IMR-90 (cell line): ENCODE data around the gene MTOR. TPM values are rescaled to one million over a fixed set of nuclear protein-coding genes. Genes with fewer than 3 reads are reported as not detected.

Source experiments
- ATAC-seq: fragments of 200-7000 bp; cut with Tn5 transposase; 2 replicates; pipeline ENCODE4 v1.9.1; 2020; ENCODE audit warnings: low read depth, mild to moderate bottlenecking, moderate library complexity
- BruUV-seq: library from RNA; stranded (reverse); fragments of 400-500 nt; replicated peaks from 2 replicates; lab custom pipeline; 2021; lab: Mats Ljungman, UMichigan
- CTCF ChIA-PET: fragments of 300-600 bp; formaldehyde crosslinking; extraction: SDS; loops from one replicate; lab custom pipeline; 2021; ENCODE audit warnings: antibody characterized with exemption; lab: Yijun Ruan, JAX
- POLR2A ChIA-PET: fragments of 300-600 bp; sonication (Branson Sonifier 250); formaldehyde crosslinking; loops from one replicate; lab custom pipeline; 2022; ENCODE audit warnings: antibody characterized with exemption; ENCODE audit not compliant: unreplicated experiment; lab: Charles Lee
- DNase-seq: peaks from one replicate; pipeline ENCODE4 v3.0.0; 2013
- H2AFZ ChIP-seq: replicated peaks from 2 replicates; pipeline ENCODE3; 2013; ENCODE audit warnings: low read length, mild to moderate bottlenecking; ENCODE audit not compliant: poor library complexity
- H2AK5ac ChIP-seq: 2 replicates; pipeline ENCODE4 v1.6.1; 2013; ENCODE audit warnings: low read depth, low read length, inconsistent platforms
- H2AK9ac ChIP-seq: replicated peaks from 2 replicates; pipeline ENCODE3; 2013; ENCODE audit warnings: mild to moderate bottlenecking, low read depth, low read length, moderate library complexity; ENCODE audit not compliant: poor library complexity
- H2BK120ac ChIP-seq: 2 replicates; pipeline ENCODE4 v1.6.1; 2013; ENCODE audit warnings: low read depth, low read length, inconsistent platforms
- H2BK15ac ChIP-seq: 3 replicates; pipeline ENCODE4 v1.6.1; 2013; ENCODE audit warnings: low read depth, low read length, inconsistent platforms
- H2BK20ac ChIP-seq: 2 replicates; pipeline ENCODE4 v1.6.1; 2013; ENCODE audit warnings: low read depth, mild to moderate bottlenecking, inconsistent platforms, low read length, moderate library complexity
- H2BK5ac ChIP-seq: 2 replicates; pipeline ENCODE4 v1.6.1; 2013; ENCODE audit warnings: mild to moderate bottlenecking, low read depth, low read length, inconsistent platforms; ENCODE audit not compliant: poor library complexity, severe bottlenecking
- H3K14ac ChIP-seq: replicated peaks from 2 replicates; pipeline ENCODE4 v1.6.1; 2013; ENCODE audit warnings: low read depth, low read length, inconsistent platforms
- H3K18ac ChIP-seq: 2 replicates; pipeline ENCODE4 v1.6.1; 2013; ENCODE audit warnings: low read depth, low read length, control low read depth
- H3K23ac ChIP-seq: 2 replicates; pipeline ENCODE4 v1.6.1; 2013; ENCODE audit warnings: low read depth, low read length, inconsistent platforms
- H3K27ac ChIP-seq: 2 replicates; pipeline ENCODE4 v1.5.1; 2013; ENCODE audit warnings: mild to moderate bottlenecking, control low read depth, low read length; ENCODE audit not compliant: insufficient read depth
- H3K27me3 ChIP-seq: 2 replicates; pipeline ENCODE4 v1.6.1; 2013; ENCODE audit warnings: low read length; ENCODE audit not compliant: control insufficient read depth, insufficient read depth
- H3K36me3 ChIP-seq: 2 replicates; pipeline ENCODE4 v1.6.1; 2013; ENCODE audit warnings: low read length, mixed read lengths; ENCODE audit not compliant: control insufficient read depth, insufficient read depth
- H3K4ac ChIP-seq: 2 replicates; pipeline ENCODE4 v1.6.1; 2013; ENCODE audit warnings: low read depth, low read length, inconsistent platforms
- H3K4me1 ChIP-seq: 2 replicates; pipeline ENCODE4 v1.6.1; 2013; ENCODE audit warnings: low read length, mixed read lengths; ENCODE audit not compliant: control insufficient read depth, insufficient read depth
- H3K4me2 ChIP-seq: 2 replicates; pipeline ENCODE4 v1.6.1; 2013; ENCODE audit warnings: low read depth, mild to moderate bottlenecking, control low read depth, low read length, moderate library complexity
- H3K4me3 ChIP-seq: 2 replicates; pipeline ENCODE4 v1.5.1; 2013; ENCODE audit warnings: low read depth, mild to moderate bottlenecking, control low read depth, low read length, moderate library complexity; ENCODE audit not compliant: insufficient read depth
- H3K56ac ChIP-seq: 2 replicates; pipeline ENCODE4 v1.6.1; 2013; ENCODE audit warnings: low read length, inconsistent platforms; ENCODE audit not compliant: insufficient read depth; ENCODE audit errors: extremely low read depth
- H3K79me1 ChIP-seq, 2 experiments: 2 replicates each; pipeline ENCODE4 v1.6.1; 2013; ENCODE audit warnings: low read length in 2 of 2, inconsistent platforms in 1 of 2, low read depth in 1 of 2
- H3K9ac ChIP-seq: 2 replicates; pipeline ENCODE4 v1.6.1; 2013; ENCODE audit warnings: low read depth, low read length, control low read depth
- H3K9me1 ChIP-seq: 2 replicates; pipeline ENCODE4 v1.6.1; 2013; ENCODE audit warnings: low read length, inconsistent platforms; ENCODE audit not compliant: insufficient read depth
- H3K9me3 ChIP-seq: 2 replicates; pipeline ENCODE4 v1.6.1; 2013; ENCODE audit warnings: low read length; ENCODE audit not compliant: control insufficient read depth, insufficient read depth
- H4K20me1 ChIP-seq: 2 replicates; pipeline ENCODE4 v1.6.1; 2013; ENCODE audit warnings: low read length, inconsistent platforms; ENCODE audit not compliant: insufficient read depth
- H4K5ac ChIP-seq: 2 replicates; pipeline ENCODE4 v1.6.1; 2013; ENCODE audit warnings: mild to moderate bottlenecking, low read depth, low read length, control low read depth
- H4K8ac ChIP-seq, 2 experiments: 2 replicates each; pipeline ENCODE4 v1.6.1; 2013; ENCODE audit warnings: low read depth in 2 of 2, low read length in 2 of 2, control low read depth in 1 of 2, inconsistent platforms in 1 of 2
- H4K91ac ChIP-seq: 2 replicates; pipeline ENCODE4 v1.6.1; 2013; ENCODE audit warnings: low read depth, low read length, inconsistent platforms; ENCODE audit not compliant: insufficient read depth
- BHLHE40 ChIP-seq: fragments of 150-350 bp; IDR thresholded peaks from 2 replicates; pipeline ENCODE4 v1.6.1; 2016; ENCODE audit warnings: mild to moderate bottlenecking, low read depth, low read length
- CHD1 ChIP-seq: IDR thresholded peaks from 2 replicates; pipeline ENCODE4 v1.6.1; 2012; ENCODE audit warnings: low read depth, low read length, improper control_type of control experiment
- FOS ChIP-seq: fragments of 150-350 bp; IDR thresholded peaks from 2 replicates; pipeline ENCODE4 v1.6.1; 2016; ENCODE audit warnings: low read depth, low read length
- MAZ ChIP-seq: IDR thresholded peaks from 2 replicates; pipeline ENCODE4 v1.6.1; 2012; ENCODE audit warnings: low read depth, mild to moderate bottlenecking, low read length, improper control_type of control experiment, moderate library complexity, borderline replicate concordance
- MXI1 ChIP-seq: IDR thresholded peaks from 2 replicates; pipeline ENCODE4 v1.6.1; 2012; ENCODE audit warnings: low read depth, mild to moderate bottlenecking, low read length, moderate library complexity, borderline replicate concordance
- RCOR1 ChIP-seq: IDR thresholded peaks from 2 replicates; pipeline ENCODE4 v1.6.1; 2012; ENCODE audit warnings: mild to moderate bottlenecking, low read length, improper control_type of control experiment; ENCODE audit not compliant: insufficient replicate concordance
- WGBS, 2 experiments: methylation state at CpG; one replicate each; pipeline versions ENCODE4 v1.1.5 to v1.1.7; 2013; ENCODE audit warnings: missing lambda C conversion rate in 2 of 2; ENCODE audit not compliant: insufficient read length in 1 of 2; ENCODE audit errors: extremely low coverage in 2 of 2; 5-methylcytosine and 5-hydroxymethylcytosine counted together
- dilution Hi-C: fragments of 300-500 bp; cut with HindIII; formaldehyde crosslinking; loops from one replicate; pipeline ENCODE4 v1.14.3; 2018; ENCODE audit warnings: low sequenced_read_pairs; ENCODE audit not compliant: unreplicated experiment
- in situ Hi-C: fragments of 300-500 bp; cut with MboI; formaldehyde crosslinking; loops from 3 replicates; pipeline ENCODE4 v1.14.3; 2019; ENCODE audit warnings: low sequenced_read_pairs, inconsistent platforms, mixed read lengths
- intact Hi-C: fragments of 100-400 bp; cut with micrococcal nuclease; formaldehyde crosslinking; loops from 2 replicates; pipeline ENCODE4 v1.10.0; 2022
- polyA plus RNA-seq, 3 experiments: library from polyadenylated mRNA; depleted of rRNA; stranded (reverse); fragments of >200 nt; gene quantifications; 2 replicates each; pipeline ENCODE4 v1.2.3, GENCODE V29; 2012; ENCODE audit warnings: low replicate concordance in 1 of 3
- total RNA-seq: library from RNA; depleted of rRNA; stranded (reverse); fragments of >200 nt; gene quantifications from 2 replicates; pipeline ENCODE4 v1.2.3, GENCODE V29; 2012
- TF ChIP-seq, protein P1 (sequence below): fragments of 150-350 bp; IDR thresholded peaks from 2 replicates; pipeline ENCODE4 v1.6.1; 2016; ENCODE audit warnings: low read depth, mild to moderate bottlenecking, low read length, moderate library complexity, borderline replicate concordance
- TF ChIP-seq, protein P2 (sequence below): fragments of 150-350 bp; IDR thresholded peaks from 2 replicates; pipeline ENCODE4 v1.6.1; 2017; ENCODE audit warnings: mild to moderate bottlenecking, antibody characterized with exemption, low read length, low read depth
- TF ChIP-seq, protein P3 (sequence below): conservative IDR thresholded peaks from 2 replicates; pipeline ENCODE4 v1.5.1; 2012; ENCODE audit warnings: mild to moderate bottlenecking, low read depth, low read length, improper control_type of control experiment

The MTOR gene
- total and polyA plus RNA-seq, 2 of the 4 experiments (the other 2 are of a cell fraction), result 19.2 to 36.7 TPM

DNA sequence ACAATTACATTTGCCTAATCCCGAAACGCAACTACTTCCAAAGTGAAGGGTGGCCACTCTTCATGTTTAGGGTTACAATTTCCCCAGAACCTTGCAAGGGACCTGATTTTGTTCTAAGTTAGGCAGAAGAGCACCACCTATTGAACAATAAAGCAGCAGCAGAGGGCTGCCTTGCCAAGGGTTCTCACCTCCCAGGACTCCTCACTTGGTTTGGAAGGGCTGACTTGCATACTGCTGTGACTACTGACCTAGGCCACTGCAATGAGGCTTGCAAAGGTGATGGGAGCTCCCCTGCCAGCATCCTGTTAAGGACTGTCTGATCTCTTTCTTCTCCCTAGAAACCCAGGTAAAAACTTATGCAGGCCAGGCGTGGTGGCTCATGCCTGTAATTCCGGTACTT, 14.2 kb downstream of the MTOR start:
- Histone ChIP-seq H3K36me3 (peaks cover 37% of the 10 kb centered on the region), H2BK15ac (no peak overlapping the region), H2AK9ac (no peak overlapping the region), H3K79me1 (no peaks in the 10 kb centered on the region; a peak in 1 of 4 replicates), H3K18ac (no peak overlapping the region), H4K5ac (no peak overlapping the region), H3K14ac (no peak overlapping the region), H3K4me2 (no peak overlapping the region), H3K27ac (no peak overlapping the region), H2BK20ac (no peak overlapping the region), H3K9me3 (no peaks in the 10 kb centered on the region), H3K27me3 (no peaks in the 10 kb centered on the region), H4K91ac (no peak overlapping the region), H4K8ac (no peak overlapping the region), H3K4me1 (no peaks in the 10 kb centered on the region), H3K56ac (no peak overlapping the region), H3K4me3 (no peak overlapping the region), H3K9me1 (no peaks in the 10 kb centered on the region), H2AK5ac (no peak overlapping the region), H2BK5ac (no peak overlapping the region), H3K4ac (no peak overlapping the region), H3K9ac (no peak overlapping the region), H2BK120ac (no peak overlapping the region), H2AFZ (no peak overlapping the region), H4K20me1 (no peaks in the 10 kb centered on the region), H3K23ac (no peak overlapping the region)
- WGBS, 2 experiments, result no CpG with 5 or more reads among the region's 4 CpGs
- in situ Hi-C loops (no loop called here), intact Hi-C loops (no loop called here), dilution Hi-C loops (no loop called here)
- no TSS peak for BruUV-seq
- ATAC-seq (no peak), DNase-seq (no peak)
- CTCF ChIA-PET, result no interaction called here
- no peak for TF ChIP-seq RCOR1
- TF ChIP-seq MAZ, result no peak
- TF ChIP-seq, protein P1, sequence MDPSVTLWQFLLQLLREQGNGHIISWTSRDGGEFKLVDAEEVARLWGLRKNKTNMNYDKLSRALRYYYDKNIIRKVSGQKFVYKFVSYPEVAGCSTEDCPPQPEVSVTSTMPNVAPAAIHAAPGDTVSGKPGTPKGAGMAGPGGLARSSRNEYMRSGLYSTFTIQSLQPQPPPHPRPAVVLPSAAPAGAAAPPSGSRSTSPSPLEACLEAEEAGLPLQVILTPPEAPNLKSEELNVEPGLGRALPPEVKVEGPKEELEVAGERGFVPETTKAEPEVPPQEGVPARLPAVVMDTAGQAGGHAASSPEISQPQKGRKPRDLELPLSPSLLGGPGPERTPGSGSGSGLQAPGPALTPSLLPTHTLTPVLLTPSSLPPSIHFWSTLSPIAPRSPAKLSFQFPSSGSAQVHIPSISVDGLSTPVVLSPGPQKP, result no peak
- no peak for TF ChIP-seq FOS
- TF ChIP-seq, protein P2, sequence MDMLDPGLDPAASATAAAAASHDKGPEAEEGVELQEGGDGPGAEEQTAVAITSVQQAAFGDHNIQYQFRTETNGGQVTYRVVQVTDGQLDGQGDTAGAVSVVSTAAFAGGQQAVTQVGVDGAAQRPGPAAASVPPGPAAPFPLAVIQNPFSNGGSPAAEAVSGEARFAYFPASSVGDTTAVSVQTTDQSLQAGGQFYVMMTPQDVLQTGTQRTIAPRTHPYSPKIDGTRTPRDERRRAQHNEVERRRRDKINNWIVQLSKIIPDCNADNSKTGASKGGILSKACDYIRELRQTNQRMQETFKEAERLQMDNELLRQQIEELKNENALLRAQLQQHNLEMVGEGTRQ, result no peak
- no peak for TF ChIP-seq BHLHE40
- TF ChIP-seq MXI1, result no peak
- TF ChIP-seq CHD1, result no peak
- TF ChIP-seq, protein P3, sequence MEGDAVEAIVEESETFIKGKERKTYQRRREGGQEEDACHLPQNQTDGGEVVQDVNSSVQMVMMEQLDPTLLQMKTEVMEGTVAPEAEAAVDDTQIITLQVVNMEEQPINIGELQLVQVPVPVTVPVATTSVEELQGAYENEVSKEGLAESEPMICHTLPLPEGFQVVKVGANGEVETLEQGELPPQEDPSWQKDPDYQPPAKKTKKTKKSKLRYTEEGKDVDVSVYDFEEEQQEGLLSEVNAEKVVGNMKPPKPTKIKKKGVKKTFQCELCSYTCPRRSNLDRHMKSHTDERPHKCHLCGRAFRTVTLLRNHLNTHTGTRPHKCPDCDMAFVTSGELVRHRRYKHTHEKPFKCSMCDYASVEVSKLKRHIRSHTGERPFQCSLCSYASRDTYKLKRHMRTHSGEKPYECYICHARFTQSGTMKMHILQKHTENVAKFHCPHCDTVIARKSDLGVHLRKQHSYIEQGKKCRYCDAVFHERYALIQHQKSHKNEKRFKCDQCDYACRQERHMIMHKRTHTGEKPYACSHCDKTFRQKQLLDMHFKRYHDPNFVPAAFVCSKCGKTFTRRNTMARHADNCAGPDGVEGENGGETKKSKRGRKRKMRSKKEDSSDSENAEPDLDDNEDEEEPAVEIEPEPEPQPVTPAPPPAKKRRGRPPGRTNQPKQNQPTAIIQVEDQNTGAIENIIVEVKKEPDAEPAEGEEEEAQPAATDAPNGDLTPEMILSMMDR, result no peak
- POLR2A ChIA-PET, result no interaction called here
